Mesenchymal stem cell (in vitro differentiated cells and primary cell): ENCODE results near the gene ASB5.
A peak's percentile ranks its signal among the peaks of the same experiment; 100 is the strongest.
"Not testable (repeated sequence)": the region's sequence is repeated elsewhere in the genome, so short reads cannot be mapped to it uniquely, and the experiment has no call there.

Source experiments
- DNase-seq: peaks from one replicate; pipeline ENCODE4 v3.0.0-alpha.2; 2013
- H2AFZ ChIP-seq: one replicate; pipeline ENCODE4 v1.6.1; 2013; ENCODE audit warnings: low read depth, mild to moderate bottlenecking, control low read depth, inconsistent platforms, low read length, moderate library complexity
- H2AK5ac ChIP-seq: 2 replicates; pipeline ENCODE4 v1.6.1; 2013; ENCODE audit warnings: low read length, moderate library complexity, mild to moderate bottlenecking, inconsistent platforms; ENCODE audit not compliant: severe bottlenecking
- H2BK120ac ChIP-seq: one replicate; pipeline ENCODE4 v1.6.1; 2013; ENCODE audit warnings: low read depth, mild to moderate bottlenecking, inconsistent platforms, low read length, moderate library complexity
- H2BK12ac ChIP-seq, 2 experiments: one replicate each; pipeline ENCODE4 v1.6.1; 2013; ENCODE audit warnings: inconsistent platforms in 2 of 2, low read length in 2 of 2, mild to moderate bottlenecking in 2 of 2, moderate library complexity in 2 of 2, control low read depth in 1 of 2
- H2BK15ac ChIP-seq: one replicate; pipeline ENCODE4 v1.6.1; 2013; ENCODE audit warnings: mild to moderate bottlenecking, low read depth, inconsistent platforms; ENCODE audit not compliant: poor library complexity, severe bottlenecking
- H2BK5ac ChIP-seq: 2 replicates; pipeline ENCODE4 v1.6.1; 2013; ENCODE audit warnings: low read depth, mild to moderate bottlenecking, low read length, control low read depth, inconsistent platforms; ENCODE audit not compliant: poor library complexity, severe bottlenecking
- H3K14ac ChIP-seq, 2 experiments: one replicate each; pipeline ENCODE4 v1.6.1; 2013; ENCODE audit warnings: inconsistent platforms in 2 of 2, low read length in 2 of 2, control low read depth in 1 of 2, mild to moderate bottlenecking in 1 of 2, moderate library complexity in 1 of 2
- H3K18ac ChIP-seq, 2 experiments: one replicate each; pipeline ENCODE4 v1.6.1; 2013; ENCODE audit warnings: inconsistent platforms in 2 of 2, low read length in 2 of 2, control low read depth in 1 of 2, low read depth in 1 of 2, mild to moderate bottlenecking in 1 of 2
- H3K23ac ChIP-seq, 2 experiments: one replicate each; pipeline ENCODE4 v1.6.1; 2013; ENCODE audit warnings: inconsistent platforms in 2 of 2, low read length in 2 of 2, mild to moderate bottlenecking in 2 of 2, moderate library complexity in 2 of 2, control low read depth in 1 of 2
- H3K27ac ChIP-seq: 2 replicates; pipeline ENCODE4 v1.5.1; 2013; ENCODE audit warnings: mild to moderate bottlenecking, moderate library complexity, low read length, control low read depth, inconsistent platforms; ENCODE audit not compliant: poor library complexity, severe bottlenecking
- H3K27me3 ChIP-seq, 2 experiments: 2 replicates each; pipeline versions ENCODE4 v1.6.1 to v1.7.0; 2013; ENCODE audit warnings: low read length in 2 of 2, mild to moderate bottlenecking in 2 of 2, moderate library complexity in 2 of 2, control low read depth in 1 of 2, inconsistent platforms in 1 of 2; ENCODE audit not compliant: control insufficient read depth in 1 of 2, insufficient read depth in 1 of 2
- H3K36me3 ChIP-seq, 2 experiments: 2 replicates each; pipeline versions ENCODE4 v1.6.1 to v1.7.0; 2013; ENCODE audit warnings: low read length in 2 of 2, control low read depth in 1 of 2, inconsistent platforms in 1 of 2, low read depth in 1 of 2, mild to moderate bottlenecking in 1 of 2; ENCODE audit not compliant: insufficient read depth in 2 of 2, control insufficient read depth in 1 of 2
- H3K4ac ChIP-seq, 2 experiments: one replicate each; pipeline ENCODE4 v1.6.1; 2013; ENCODE audit warnings: inconsistent platforms in 2 of 2, low read length in 2 of 2, mild to moderate bottlenecking in 2 of 2, moderate library complexity in 2 of 2, control low read depth in 1 of 2, low read depth in 1 of 2
- H3K4me1 ChIP-seq: 2 replicates; pipeline ENCODE4 v1.6.1; 2013; ENCODE audit warnings: low read depth, low read length, control low read depth; ENCODE audit not compliant: control insufficient read depth, insufficient read depth
- H3K4me2 ChIP-seq: 2 replicates; pipeline ENCODE4 v1.6.1; 2013; ENCODE audit warnings: low read length, mild to moderate bottlenecking, inconsistent platforms; ENCODE audit not compliant: poor library complexity, severe bottlenecking
- H3K4me3 ChIP-seq, 2 experiments: 2 replicates each; pipeline versions ENCODE4 v1.5.1 to v1.7.0; 2013; ENCODE audit warnings: low read length in 2 of 2, mild to moderate bottlenecking in 2 of 2, control low read depth in 1 of 2, low read depth in 1 of 2; ENCODE audit not compliant: insufficient read depth in 1 of 2
- H3K79me1 ChIP-seq: replicated peaks from 2 replicates; pipeline ENCODE4 v1.6.1; 2013; ENCODE audit warnings: mild to moderate bottlenecking, control low read depth, low read length, inconsistent platforms; ENCODE audit not compliant: poor library complexity, severe bottlenecking
- H3K9ac ChIP-seq: 2 replicates; pipeline ENCODE4 v1.7.0; 2013; ENCODE audit warnings: mild to moderate bottlenecking, low read length, moderate library complexity
- H3K9me3 ChIP-seq: 2 replicates; pipeline ENCODE4 v1.7.0; 2013; ENCODE audit warnings: mild to moderate bottlenecking, low read length; ENCODE audit not compliant: control insufficient read depth
- H4K8ac ChIP-seq: one replicate; pipeline ENCODE4 v1.6.1; 2013; ENCODE audit warnings: inconsistent platforms, mild to moderate bottlenecking, low read length, moderate library complexity
- H4K91ac ChIP-seq: one replicate; pipeline ENCODE4 v1.6.1; 2013; ENCODE audit warnings: mild to moderate bottlenecking, low read length, inconsistent platforms
- WGBS: methylation state at CpG from one replicate; pipeline ENCODE4 v1.1.7; 2013; ENCODE audit warnings: mixed read lengths; 5-methylcytosine and 5-hydroxymethylcytosine counted together

The ASB5 gene

DNA sequence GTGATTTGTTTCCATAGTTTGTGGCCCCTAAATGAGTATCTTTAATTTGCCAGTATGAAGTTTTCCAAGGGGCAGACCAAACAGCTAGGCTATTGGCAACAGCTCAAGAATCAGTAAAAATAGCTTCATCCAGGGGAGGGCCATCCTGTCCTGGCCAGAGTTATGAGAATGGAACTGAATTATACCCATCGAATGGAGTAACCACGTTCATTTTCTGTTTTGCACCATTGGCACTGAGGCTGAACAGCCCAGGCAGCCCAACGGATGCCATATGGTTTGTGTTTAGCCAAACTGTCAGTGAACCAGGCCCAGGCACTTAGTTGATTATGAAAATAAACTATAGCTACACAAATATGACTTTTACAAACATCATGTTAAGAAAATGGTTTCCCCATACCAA, 17.7 kb upstream of the ASB5 start:
- Histone ChIP-seq H3K14ac (no peak overlapping the region), H2BK15ac (no peak overlapping the region), H3K79me1 (no peaks in the 10 kb centered on the region), H2BK120ac (no peak overlapping the region), H4K8ac (no peak overlapping the region), H3K23ac (no peak overlapping the region), H2AK5ac (no peak overlapping the region), H3K4me1 (no peaks in the 10 kb centered on the region), H3K4ac (no peak overlapping the region), H2BK12ac (no peak overlapping the region), H4K91ac (no peak overlapping the region), H3K9ac (no peak overlapping the region), H3K4me2 (no peak overlapping the region), H3K4me3 (no peak overlapping the region), H3K36me3 (no peaks in the 10 kb centered on the region), H2AFZ (no peak overlapping the region), H2BK5ac (no peak overlapping the region), H3K9me3 (no peaks in the 10 kb centered on the region), H3K27me3 (no peaks in the 10 kb centered on the region), H3K18ac (no peak overlapping the region), H3K27ac (no peak overlapping the region)
- no peak for DNase-seq
- 83% methylated on average over 2 of the region's 3 CpGs for WGBS

DNA sequence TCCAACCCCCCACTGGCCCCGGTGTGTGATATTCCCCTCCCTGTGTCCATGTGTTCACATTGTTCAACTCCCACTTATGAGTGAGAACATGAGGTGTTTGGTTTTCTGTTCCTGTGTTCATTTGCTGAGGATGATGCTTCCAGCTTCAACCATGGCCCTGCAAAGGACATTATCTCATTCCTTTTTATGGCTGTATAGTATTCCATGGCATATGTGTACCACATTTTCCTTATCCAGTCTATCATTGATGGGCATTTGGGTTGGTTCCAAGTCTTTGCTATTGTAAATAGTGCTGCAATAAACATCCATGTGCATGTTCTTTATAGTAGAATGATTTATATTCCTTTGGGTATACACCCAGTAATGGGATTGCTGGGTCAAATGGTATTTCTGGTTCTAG, 10.5 kb upstream of the ASB5 start:
- H3K4me2 ChIP-seq, H3K9me3 ChIP-seq, H3K4me3 ChIP-seq: not testable (repeated sequence)

GRCh38 chr4:176277162-176277904, 8.3 kb upstream of the ASB5 start:
- Histone ChIP-seq H3K4me1 (no peaks in the 10 kb centered on the region), H3K27ac (no peak overlapping the region), H3K4ac (no peak overlapping the region), H2BK15ac (no peak overlapping the region), H3K18ac (peak overlapping the region in 1 of 2 experiments; percentile 59), H4K8ac (no peak overlapping the region), H3K4me2 (no peak overlapping the region), H3K23ac (no peak overlapping the region), H2BK120ac (no peak overlapping the region), H3K36me3 (no peaks in the 10 kb centered on the region), H4K91ac (no peak overlapping the region), H2BK5ac (peak overlapping the region; percentile 14), H2AK5ac (peak overlapping the region; percentile 69), H3K14ac (no peak overlapping the region), H2AFZ (peak overlapping the region; percentile 60), H2BK12ac (peak overlapping the region in 1 of 2 experiments; percentile 21), H3K79me1 (no peaks in the 10 kb centered on the region), H3K9ac (no peak overlapping the region), H3K9me3 (no peaks in the 10 kb centered on the region), H3K27me3 (no peaks in the 10 kb centered on the region), H3K4me3 (no peak overlapping the region)
- WGBS = 81% methylated on average over 13 of the region's 13 CpGs
- DNase-seq = peak; percentile 75

More for the DNA sequence above, 10.5 kb upstream of the ASB5 start:
- not testable (repeated sequence) for H2AK5ac ChIP-seq, H4K91ac ChIP-seq, DNase-seq, H3K14ac ChIP-seq, H3K9ac ChIP-seq, H3K79me1 ChIP-seq, H3K23ac ChIP-seq, H2AFZ ChIP-seq, H2BK5ac ChIP-seq, H3K36me3 ChIP-seq, H2BK15ac ChIP-seq, H2BK120ac ChIP-seq, H3K4me1 ChIP-seq, H3K4ac ChIP-seq, H3K27me3 ChIP-seq, H4K8ac ChIP-seq, H3K18ac ChIP-seq, H3K27ac ChIP-seq, H2BK12ac ChIP-seq
- WGBS = no CpG with 5 or more reads among the region's 1 CpG

- Histone ChIP-seq H4K8ac (no peak overlapping the region), H3K4me1 (no peaks in the 10 kb centered on the region), H2AK5ac (no peak overlapping the region), H3K18ac (no peak overlapping the region), H3K27ac (no peak overlapping the region), H3K23ac (no peak overlapping the region), H2BK15ac (no peak overlapping the region), H3K36me3 (no peaks in the 10 kb centered on the region), H4K91ac (no peak overlapping the region), H2BK5ac (no peak overlapping the region), H3K9me3 (no peaks in the 10 kb centered on the region), H3K4ac (no peak overlapping the region), H3K79me1 (no peaks in the 10 kb centered on the region), H3K27me3 (no peaks in the 10 kb centered on the region), H2BK120ac (no peak overlapping the region), H3K9ac (no peak overlapping the region), H3K4me2 (no peak overlapping the region), H2BK12ac (no peak overlapping the region), H3K4me3 (no peak overlapping the region), H3K14ac (no peak overlapping the region), H2AFZ (no peak overlapping the region)
- DNase-seq = no peak
- 94% methylated on average over 8 of the region's 8 CpGs for WGBS
Observed at GRCh38 chr4:176276710-176277109, 7.7 kb upstream of the ASB5 start.
